Naive thymus-derived CD4-positive, alpha-beta T cell (primary cell): Measurements from ENCODE around the gene DACT2. TPM values are rescaled to one million over a fixed set of nuclear protein-coding genes. Genes with fewer than 3 reads are reported as not detected.

Experiments used
- ATAC-seq: fragments of 150-1000 bp; cut with Tn5 transposase; 2 replicates; pipeline ENCODE4 v1.10.0; 2021; ENCODE audit warnings: mild to moderate bottlenecking, moderate library complexity
- CTCF ChIA-PET: fragments of 350-600 bp; sonication (Branson Sonifier 250); formaldehyde crosslinking; loops from one replicate; lab custom pipeline; 2021; ENCODE audit warnings: antibody characterized with exemption; lab: Charles Lee
- POLR2A ChIA-PET: fragments of 350-600 bp; sonication (Branson Sonifier 250); formaldehyde crosslinking; loops from one replicate; lab custom pipeline; 2021; ENCODE audit warnings: antibody characterized with exemption, inconsistent platforms; lab: Charles Lee
- DNase-seq, 9 donors: peaks; one replicate each; pipeline versions ENCODE4 v3.0.0 to v3.0.0-alpha.2; 2020 to 2022; ENCODE audit warnings: mixed read lengths in 1 of 9
- H3K27ac ChIP-seq: one replicate; pipeline ENCODE4 v1.7.0; 2013; ENCODE audit warnings: mild to moderate bottlenecking, low read depth, low read length, moderate library complexity
- H3K27me3 ChIP-seq, 2 donors: one replicate each; pipeline ENCODE4 v1.7.0; 2013; ENCODE audit warnings: low read length in 2 of 2, mild to moderate bottlenecking in 2 of 2, moderate library complexity in 2 of 2; ENCODE audit not compliant: control insufficient read depth in 2 of 2, insufficient read depth in 2 of 2
- H3K36me3 ChIP-seq, 3 experiments: 1 replicate in 2 of 3; 2 replicates in 1 of 3; pipeline ENCODE4 v1.7.0; 2013; ENCODE audit warnings: low read length in 3 of 3, mild to moderate bottlenecking in 3 of 3, moderate library complexity in 1 of 3; ENCODE audit not compliant: insufficient read depth in 3 of 3, control insufficient read depth in 2 of 3
- H3K4me1 ChIP-seq, 2 donors: one replicate each; pipeline ENCODE4 v1.7.0; 2013; ENCODE audit warnings: low read length in 2 of 2, mild to moderate bottlenecking in 2 of 2, moderate library complexity in 1 of 2; ENCODE audit not compliant: control insufficient read depth in 2 of 2, insufficient read depth in 2 of 2
- H3K4me3 ChIP-seq: 2 replicates; pipeline ENCODE4 v1.7.0; 2013; ENCODE audit warnings: mild to moderate bottlenecking, low read length
- H3K9me3 ChIP-seq, 3 experiments: 1 replicate in 2 of 3; 2 replicates in 1 of 3; pipeline ENCODE4 v1.7.0; 2013; ENCODE audit warnings: low read length in 3 of 3; ENCODE audit not compliant: control insufficient read depth in 2 of 3
- H3K27ac Mint-ChIP-seq, 9 donors: one replicate each; pipeline ENCODE4 v1.8.0; 2020 to 2022; ENCODE audit warnings: mixed read lengths in 9 of 9, mild to moderate bottlenecking in 8 of 9, moderate library complexity in 5 of 9, inconsistent platforms in 2 of 9
- H3K27me3 Mint-ChIP-seq, 5 donors: one replicate each; pipeline ENCODE4 v1.8.0; 2021 to 2022; ENCODE audit warnings: mixed read lengths in 5 of 5, mild to moderate bottlenecking in 1 of 5
- H3K36me3 Mint-ChIP-seq, 5 donors: one replicate each; pipeline ENCODE4 v1.8.0; 2020 to 2022; ENCODE audit warnings: mixed read lengths in 5 of 5, mild to moderate bottlenecking in 3 of 5, inconsistent platforms in 1 of 5
- H3K4me1 Mint-ChIP-seq, 7 donors: one replicate each; pipeline ENCODE4 v1.8.0; 2020 to 2022; ENCODE audit warnings: mixed read lengths in 7 of 7, mild to moderate bottlenecking in 3 of 7, inconsistent platforms in 1 of 7
- H3K4me3 Mint-ChIP-seq, 10 donors: one replicate each; pipeline ENCODE4 v1.8.0; 2020 to 2022; ENCODE audit warnings: mild to moderate bottlenecking in 10 of 10, mixed read lengths in 10 of 10, moderate library complexity in 6 of 10, inconsistent platforms in 2 of 10
- H3K9me3 Mint-ChIP-seq, 11 donors: one replicate each; pipeline ENCODE4 v1.8.0; 2020 to 2022; ENCODE audit warnings: mixed read lengths in 11 of 11, mild to moderate bottlenecking in 4 of 11, inconsistent platforms in 1 of 11, moderate library complexity in 1 of 11
- intact Hi-C, 2 donors: fragments of 100-400 bp; cut with micrococcal nuclease; formaldehyde crosslinking; loops; one replicate each; pipeline ENCODE4 v1.15.1; 2023
- polyA plus RNA-seq, 2 donors: library from polyadenylated mRNA; unstranded; fragments of 300-500 nt; fragmentation: Illumina TruSeq; gene quantifications; one replicate each; pipeline ENCODE4 v1.2.3, GENCODE V29; 2021
- total RNA-seq, 6 experiments: library from RNA in 5 of 6; stranded (reverse) in 5 of 6; gene quantifications; 1 replicate in 5 of 6; 2 replicates in 1 of 6; pipeline ENCODE4 v1.2.3 and lab custom pipeline; 2021 to 2026

Gene DACT2
- total and polyA plus RNA-seq, 7 experiments from 2014 or later, result 0.65 TPM; not detected in 6

DNA sequence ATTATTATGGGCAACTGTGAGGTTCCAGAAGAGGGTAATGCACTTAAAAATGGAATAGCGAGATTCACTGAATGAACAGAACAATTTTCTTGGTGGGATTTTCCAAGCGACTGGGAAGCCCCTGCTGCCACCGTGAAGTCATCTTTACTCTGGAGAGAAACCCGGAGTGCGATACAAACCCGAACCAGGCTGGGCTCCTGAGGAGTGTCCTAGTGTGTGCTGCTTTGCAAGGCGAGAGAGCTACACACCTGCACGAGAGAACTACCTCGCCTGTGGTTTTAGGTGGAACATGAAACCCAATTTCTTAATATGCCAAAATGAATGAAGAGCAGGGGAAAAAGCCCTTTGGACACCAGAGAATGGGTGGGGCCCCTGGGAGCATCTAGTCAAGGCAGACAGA is 33.5 kb upstream of the DACT2 start:
- Mint-ChIP-seq H3K36me3 (peaks cover 0 to 1% (median 0%) of the 10 kb centered on the region in 5 donors), H3K27ac (no peak overlapping the region), H3K27me3 (peaks cover 0 to 29% (median 24%) of the 10 kb centered on the region in 5 donors), H3K4me1 (peaks cover 0 to 7% (median 0%) of the 10 kb centered on the region in 7 donors), H3K9me3 (peaks cover 0 to 15% (median 0%) of the 10 kb centered on the region in 11 donors), H3K4me3 (no peak overlapping the region)
- DNase-seq (no peak), ATAC-seq (no peak)
- ChIA-PET POLR2A (no interaction called here), CTCF (no interaction called here)
- H3K36me3 ChIP-seq, result no peaks in the 10 kb centered on the region
- no peak overlapping the region for H3K4me3 ChIP-seq
- H3K4me1 ChIP-seq, result no peaks in the 10 kb centered on the region
- no peaks in the 10 kb centered on the region for H3K9me3 ChIP-seq
- no peak overlapping the region for H3K27ac ChIP-seq
- peaks cover 0 to 3% of the 10 kb centered on the region in 2 donors for H3K27me3 ChIP-seq
- intact Hi-C loops, result no loop called here

DNA sequence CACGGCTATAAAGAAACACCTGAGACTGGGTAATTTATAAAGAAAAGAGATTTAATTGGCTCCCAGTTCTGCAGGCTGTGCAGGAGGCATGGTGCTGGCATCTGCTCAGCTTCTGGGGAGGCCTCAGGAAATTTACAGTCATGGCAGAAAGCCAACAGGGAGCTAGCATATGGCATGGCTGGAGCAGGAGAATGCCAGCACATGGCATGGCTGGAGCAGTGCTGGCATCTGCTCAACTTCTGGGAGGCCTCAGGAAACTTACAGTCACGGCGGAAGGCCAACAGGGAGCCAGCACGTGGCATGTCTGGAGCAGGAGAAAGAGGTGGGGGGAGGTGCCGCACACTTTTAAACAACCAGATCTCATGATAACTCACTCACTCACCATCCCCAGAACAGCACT is 32.5 kb upstream of the DACT2 start:
- Mint-ChIP-seq H3K4me3 (no peak overlapping the region), H3K36me3 (peaks cover 0 to 1% (median 0%) of the 10 kb centered on the region in 5 donors), H3K9me3 (peaks cover 0 to 15% (median 0%) of the 10 kb centered on the region in 11 donors), H3K27ac (no peak overlapping the region), H3K27me3 (peaks cover 2 to 34% (median 25%) of the 10 kb centered on the region in 5 donors), H3K4me1 (peaks cover 0 to 7% (median 0%) of the 10 kb centered on the region in 7 donors)
- intact Hi-C loops, result no loop called here
- ChIA-PET POLR2A (no interaction called here), CTCF (no interaction called here)
- ATAC-seq (no peak), DNase-seq (no peak)
- H3K27me3 ChIP-seq, result peaks cover 0 to 3% of the 10 kb centered on the region in 2 donors
- no peaks in the 10 kb centered on the region for H3K36me3 ChIP-seq
- no peaks in the 10 kb centered on the region for H3K9me3 ChIP-seq
- H3K4me3 ChIP-seq, result no peak overlapping the region
- no peak overlapping the region for H3K27ac ChIP-seq
- H3K4me1 ChIP-seq, result no peaks in the 10 kb centered on the region

DNA sequence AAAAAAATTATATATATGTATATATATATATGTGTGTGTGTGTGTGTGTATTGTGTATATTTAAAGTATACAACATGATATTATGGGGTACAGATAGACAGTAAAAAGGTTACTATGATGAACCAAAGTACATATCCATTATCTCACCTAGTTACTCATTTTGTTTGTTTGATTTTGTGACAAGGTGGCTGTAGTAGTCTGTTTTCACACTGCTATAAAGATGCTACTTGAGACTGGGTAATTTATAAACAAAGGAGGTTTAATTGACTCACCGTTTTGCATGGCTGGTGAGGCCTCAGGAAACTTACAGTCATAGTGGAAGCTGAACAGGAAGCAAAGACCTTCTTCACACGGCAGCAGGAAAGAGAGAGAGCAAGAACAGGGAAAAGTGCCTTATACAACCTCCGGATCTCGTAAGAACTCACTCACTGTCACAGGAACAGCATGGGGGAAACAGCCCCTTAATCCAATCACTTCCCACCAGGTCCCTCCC is 30.2 kb upstream of the DACT2 start:
- peaks cover 0 to 15% (median 2%) of the 10 kb centered on the region in 11 donors for H3K9me3 Mint-ChIP-seq
- no peaks in the 10 kb centered on the region for H3K4me1 ChIP-seq
- H3K4me3 Mint-ChIP-seq, result no peak overlapping the region
- intact Hi-C loops, result no loop called here
- no peaks in the 10 kb centered on the region for H3K27me3 ChIP-seq
- H3K9me3 ChIP-seq, result no peaks in the 10 kb centered on the region
- no peak overlapping the region for H3K27ac Mint-ChIP-seq
- H3K36me3 Mint-ChIP-seq, result peaks cover 0 to 2% (median 0%) of the 10 kb centered on the region in 5 donors
- no peak for DNase-seq
- peaks cover 0 to 7% (median 0%) of the 10 kb centered on the region in 7 donors for H3K4me1 Mint-ChIP-seq
- ChIA-PET CTCF (no interaction called here), POLR2A (no interaction called here)
- no peak for ATAC-seq
- H3K27ac ChIP-seq, result no peak overlapping the region
- no peaks in the 10 kb centered on the region for H3K36me3 ChIP-seq
- H3K27me3 Mint-ChIP-seq, result peaks cover 7 to 46% (median 32%) of the 10 kb centered on the region in 5 donors
- H3K4me3 ChIP-seq, result no peak overlapping the region

DNA sequence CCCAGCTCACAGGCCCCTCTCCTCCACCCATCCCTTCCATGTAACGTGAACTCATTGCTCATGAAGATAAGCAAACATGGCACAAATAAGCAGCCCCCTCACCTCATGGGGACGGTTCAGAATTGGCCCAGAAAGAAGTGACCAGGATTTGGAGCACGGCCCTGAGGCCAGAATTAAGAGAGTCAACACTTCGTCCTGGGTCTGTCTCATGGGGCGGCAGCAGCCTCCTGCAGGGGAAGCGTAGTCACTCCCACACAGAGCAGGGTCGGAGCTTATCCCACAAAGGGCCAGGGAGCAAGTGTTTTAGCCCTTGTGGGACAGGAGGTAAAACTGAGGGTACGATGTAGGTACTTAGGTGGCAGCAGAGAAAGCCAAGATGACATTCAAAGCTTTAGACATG is 28.6 kb upstream of the DACT2 start:
- Mint-ChIP-seq H3K27ac (no peak overlapping the region), H3K36me3 (peaks cover 0 to 5% (median 0%) of the 10 kb centered on the region in 5 donors), H3K9me3 (peaks cover 0 to 15% (median 3%) of the 10 kb centered on the region in 11 donors), H3K4me1 (peaks cover 0 to 7% (median 0%) of the 10 kb centered on the region in 7 donors), H3K4me3 (no peak overlapping the region), H3K27me3 (peaks cover 10 to 58% (median 36%) of the 10 kb centered on the region in 5 donors)
- intact Hi-C loops, result no loop called here
- Histone ChIP-seq H3K9me3 (no peaks in the 10 kb centered on the region), H3K27ac (no peak overlapping the region), H3K36me3 (no peaks in the 10 kb centered on the region), H3K4me1 (no peaks in the 10 kb centered on the region), H3K27me3 (no peaks in the 10 kb centered on the region), H3K4me3 (no peak overlapping the region)
- CTCF ChIA-PET, result no interaction called here
- no peak for ATAC-seq
- POLR2A ChIA-PET, result no interaction called here
- DNase-seq, result no peak

DNA sequence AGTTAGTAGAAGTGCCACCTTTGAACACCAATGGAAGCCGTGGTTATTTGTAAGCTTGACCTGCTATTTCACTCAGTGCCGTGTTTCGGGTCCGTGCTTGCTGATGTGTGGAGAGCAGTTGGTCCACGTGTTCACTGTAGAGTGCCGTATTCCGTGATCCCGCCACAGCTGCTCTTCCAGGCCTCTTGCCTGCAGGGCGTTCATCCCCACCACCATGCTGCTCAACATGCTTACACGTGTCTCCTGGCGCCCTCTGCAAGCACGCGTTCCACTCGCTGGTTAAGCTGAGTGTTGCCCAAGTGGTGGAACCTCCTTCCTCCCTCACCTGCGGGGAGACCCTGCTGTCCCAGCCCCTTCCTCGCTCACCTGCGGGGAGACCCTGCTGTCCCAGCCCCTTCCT is 28.0 kb upstream of the DACT2 start:
- POLR2A ChIA-PET, result no interaction called here

DNA sequence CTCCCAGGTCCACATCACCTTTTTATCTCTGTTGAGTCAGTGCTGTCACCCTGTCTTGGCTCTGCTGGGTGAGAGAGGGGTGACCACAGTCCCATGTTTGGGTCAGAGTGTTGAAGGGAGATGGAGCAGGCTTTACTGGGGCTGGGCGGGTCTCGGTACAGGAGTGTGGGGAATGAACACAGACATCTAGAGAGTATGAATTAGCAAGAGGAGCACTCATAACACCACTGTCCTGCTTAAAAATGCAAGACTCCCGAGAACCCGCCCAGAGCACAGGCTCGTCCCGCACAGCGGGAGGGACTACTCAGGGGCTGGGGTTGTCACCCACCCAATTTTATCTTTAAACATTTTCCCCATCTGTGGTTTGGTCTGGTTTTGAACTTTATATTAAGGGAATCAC is 27.5 kb upstream of the DACT2 start:
- no peak overlapping the region for H3K27ac Mint-ChIP-seq
- ChIA-PET POLR2A (no interaction called here), CTCF (no interaction called here)
- peaks cover 0 to 7% (median 0%) of the 10 kb centered on the region in 7 donors for H3K4me1 Mint-ChIP-seq
- H3K36me3 ChIP-seq, result no peaks in the 10 kb centered on the region
- H3K27me3 Mint-ChIP-seq, result peaks cover 10 to 48% (median 36%) of the 10 kb centered on the region in 5 donors
- H3K36me3 Mint-ChIP-seq, result peaks cover 0 to 5% (median 0%) of the 10 kb centered on the region in 5 donors
- H3K27ac ChIP-seq, result no peak overlapping the region
- intact Hi-C loops, result no loop called here
- no peaks in the 10 kb centered on the region for H3K27me3 ChIP-seq
- DNase-seq (no peak), ATAC-seq (no peak)
- H3K4me1 ChIP-seq, result no peaks in the 10 kb centered on the region
- H3K9me3 Mint-ChIP-seq, result peaks cover 0 to 15% (median 4%) of the 10 kb centered on the region in 11 donors
- no peaks in the 10 kb centered on the region for H3K9me3 ChIP-seq
- no peak overlapping the region for H3K4me3 ChIP-seq
- H3K4me3 Mint-ChIP-seq, result no peak overlapping the region

More for the DNA sequence above, 28.0 kb upstream of the DACT2 start:
- intact Hi-C loops, result no loop called here
- ATAC-seq (no peak), DNase-seq (no peak)
- Mint-ChIP-seq H3K36me3 (peaks cover 0 to 5% (median 0%) of the 10 kb centered on the region in 5 donors), H3K4me1 (peaks cover 0 to 7% (median 0%) of the 10 kb centered on the region in 7 donors), H3K27me3 (peaks cover 10 to 53% (median 36%) of the 10 kb centered on the region in 5 donors), H3K4me3 (no peak overlapping the region), H3K27ac (no peak overlapping the region), H3K9me3 (peaks cover 0 to 15% (median 3%) of the 10 kb centered on the region in 11 donors)
- Histone ChIP-seq H3K9me3 (no peaks in the 10 kb centered on the region), H3K27me3 (no peaks in the 10 kb centered on the region), H3K4me3 (no peak overlapping the region), H3K27ac (no peak overlapping the region), H3K4me1 (no peaks in the 10 kb centered on the region), H3K36me3 (no peaks in the 10 kb centered on the region)
- CTCF ChIA-PET, result no interaction called here
